ACC112 (cell line): ENCODE results near the gene SIK3.
A peak's percentile ranks its signal among the peaks of the same experiment; 100 is the strongest.

ENCODE experiments used
- H2AFZ ChIP-seq: fragments of 200-600 bp; sonication (generic); one replicate; pipeline ENCODE4 v1.6.0; 2017; ENCODE audit warnings: antibody characterized with exemption, low read length; ENCODE audit not compliant: unreplicated experiment
- H3K27ac ChIP-seq: fragments of 200-600 bp; sonication (generic); 2 replicates; pipeline ENCODE4 v1.5.1; 2014; ENCODE audit warnings: low read depth, mild to moderate bottlenecking, antibody characterized with exemption, low read length, moderate library complexity
- H3K27me3 ChIP-seq: fragments of 200-600 bp; sonication (generic); 2 replicates; pipeline ENCODE4 v1.6.1; 2014; ENCODE audit warnings: mild to moderate bottlenecking, antibody characterized with exemption, low read length, moderate library complexity, mixed read lengths; ENCODE audit not compliant: insufficient read depth
- H3K36me3 ChIP-seq: fragments of 200-600 bp; sonication (generic); 2 replicates; pipeline ENCODE4 v1.6.1; 2016; ENCODE audit warnings: mild to moderate bottlenecking, antibody characterized with exemption, low read length, moderate library complexity, mixed read lengths; ENCODE audit not compliant: insufficient read depth
- H3K4me1 ChIP-seq: fragments of 200-600 bp; sonication (generic); one replicate; pipeline ENCODE4 v1.6.1; 2016; ENCODE audit warnings: low read length, mixed read lengths; ENCODE audit not compliant: insufficient read depth, unreplicated experiment, control insufficient read depth
- H3K4me3 ChIP-seq: fragments of 200-600 bp; sonication (generic); 2 replicates; pipeline ENCODE4 v1.5.1; 2014; ENCODE audit warnings: mild to moderate bottlenecking, low read depth, low read length
- H3K79me2 ChIP-seq: fragments of 200-600 bp; sonication (generic); one replicate; pipeline ENCODE4 v1.6.0; 2016; ENCODE audit warnings: low read length; ENCODE audit not compliant: control insufficient read depth, unreplicated experiment, insufficient read depth

SIK3 gene

GRCh38 chr11:116964269-116964668 is 134.0 kb downstream of the SIK3 start:
- Histone ChIP-seq H2AFZ (no peak overlapping the region), H3K27ac (no peak overlapping the region), H3K36me3 (no peaks in the 10 kb centered on the region), H3K79me2 (peaks cover 20% of the 10 kb centered on the region), H3K4me1 (peaks cover 20% of the 10 kb centered on the region), H3K27me3 (no peaks in the 10 kb centered on the region), H3K4me3 (no peak overlapping the region)

GRCh38 chr11:116963813-116964212 is 134.4 kb downstream of the SIK3 start:
- no peak overlapping the region for H3K4me3 ChIP-seq
- H2AFZ ChIP-seq: no peak overlapping the region
- H3K4me1 ChIP-seq: peaks cover 20% of the 10 kb centered on the region
- H3K79me2 ChIP-seq: peaks cover 20% of the 10 kb centered on the region
- no peaks in the 10 kb centered on the region for H3K36me3 ChIP-seq
- H3K27ac ChIP-seq: no peak overlapping the region
- H3K27me3 ChIP-seq: no peaks in the 10 kb centered on the region

- Histone ChIP-seq H3K36me3 (no peaks in the 10 kb centered on the region), H3K4me1 (peaks cover 20% of the 10 kb centered on the region), H3K4me3 (no peak overlapping the region), H2AFZ (no peak overlapping the region), H3K27ac (no peak overlapping the region), H3K27me3 (no peaks in the 10 kb centered on the region), H3K79me2 (peaks cover 15% of the 10 kb centered on the region)
Observed at GRCh38 chr11:116962108-116962507, 136.1 kb downstream of the SIK3 start.

- Histone ChIP-seq H3K27me3 (no peaks in the 10 kb centered on the region), H3K79me2 (peaks cover 15% of the 10 kb centered on the region), H2AFZ (no peak overlapping the region), H3K4me1 (peaks cover 20% of the 10 kb centered on the region), H3K36me3 (no peaks in the 10 kb centered on the region), H3K27ac (peak overlapping the region; percentile 31; the same call in 1 of the 2 replicates), H3K4me3 (no peak overlapping the region)
Observed at GRCh38 chr11:116960930-116961329, 137.3 kb downstream of the SIK3 start.

GRCh38 chr11:116958246-116958645 is 140.0 kb downstream of the SIK3 start:
- Histone ChIP-seq H2AFZ (no peak overlapping the region), H3K4me3 (no peak overlapping the region), H3K27me3 (no peaks in the 10 kb centered on the region), H3K79me2 (peaks cover 15% of the 10 kb centered on the region), H3K36me3 (no peaks in the 10 kb centered on the region), H3K4me1 (peaks cover 20% of the 10 kb centered on the region), H3K27ac (no peak overlapping the region)

- peaks cover 1% of the 10 kb centered on the region for H3K36me3 ChIP-seq
- H3K4me1 ChIP-seq: peaks cover 7% of the 10 kb centered on the region
- H2AFZ ChIP-seq: no peak overlapping the region
- no peak overlapping the region for H3K4me3 ChIP-seq
- H3K79me2 ChIP-seq: peaks cover 10% of the 10 kb centered on the region
- H3K27ac ChIP-seq: no peak overlapping the region
- no peaks in the 10 kb centered on the region for H3K27me3 ChIP-seq
Observed at GRCh38 chr11:116955949-116956348, 142.3 kb downstream of the SIK3 start.

- Histone ChIP-seq H3K27me3 (no peaks in the 10 kb centered on the region), H3K4me1 (peaks cover 3% of the 10 kb centered on the region), H3K27ac (no peak overlapping the region), H3K36me3 (peaks cover 5% of the 10 kb centered on the region), H2AFZ (no peak overlapping the region), H3K79me2 (peaks cover 6% of the 10 kb centered on the region), H3K4me3 (no peak overlapping the region)
Observed at GRCh38 chr11:116955548-116955947, 142.7 kb downstream of the SIK3 start.

- H3K79me2 ChIP-seq: no peaks in the 10 kb centered on the region
- H3K4me3 ChIP-seq: no peak overlapping the region
- no peak overlapping the region for H2AFZ ChIP-seq
- H3K27me3 ChIP-seq: no peaks in the 10 kb centered on the region
- H3K4me1 ChIP-seq: no peaks in the 10 kb centered on the region
- peaks cover 10% of the 10 kb centered on the region for H3K36me3 ChIP-seq
- no peak overlapping the region for H3K27ac ChIP-seq
Observed at GRCh38 chr11:116953530-116954285, 144.5 kb downstream of the SIK3 start.

- H3K36me3 ChIP-seq: peaks cover 10% of the 10 kb centered on the region
- no peaks in the 10 kb centered on the region for H3K27me3 ChIP-seq
- H3K4me3 ChIP-seq: no peak overlapping the region
- no peaks in the 10 kb centered on the region for H3K79me2 ChIP-seq
- H3K27ac ChIP-seq: no peak overlapping the region
- H2AFZ ChIP-seq: no peak overlapping the region
- no peaks in the 10 kb centered on the region for H3K4me1 ChIP-seq
Observed at GRCh38 chr11:116951762-116952161, 146.5 kb downstream of the SIK3 start.

- Histone ChIP-seq H3K27me3 (no peaks in the 10 kb centered on the region), H3K36me3 (peaks cover 10% of the 10 kb centered on the region), H3K79me2 (no peaks in the 10 kb centered on the region), H3K27ac (no peak overlapping the region), H3K4me1 (no peaks in the 10 kb centered on the region), H3K4me3 (no peak overlapping the region), H2AFZ (no peak overlapping the region)
Observed at GRCh38 chr11:116950210-116950609, 148.0 kb downstream of the SIK3 start.

GRCh38 chr11:116948391-116948790 is 149.8 kb downstream of the SIK3 start:
- Histone ChIP-seq H2AFZ (no peak overlapping the region), H3K4me3 (no peak overlapping the region), H3K4me1 (no peaks in the 10 kb centered on the region), H3K36me3 (peaks cover 10% of the 10 kb centered on the region), H3K27ac (no peak overlapping the region), H3K79me2 (no peaks in the 10 kb centered on the region), H3K27me3 (no peaks in the 10 kb centered on the region)
